Measurements from ENCODE around the gene MBD5.
"Not testable (repeated sequence)": the region's sequence is repeated elsewhere in the genome, so short reads cannot be mapped to it uniquely, and the experiment has no call there.

Gene MBD5

GRCh38 chr2:148021059-148021861, at the start of gene MBD5:
Gene MBD5 (plus strand): TSS chr2:148021091.
- peak; percentile 50 to 53 for DNase-seq

DNA sequence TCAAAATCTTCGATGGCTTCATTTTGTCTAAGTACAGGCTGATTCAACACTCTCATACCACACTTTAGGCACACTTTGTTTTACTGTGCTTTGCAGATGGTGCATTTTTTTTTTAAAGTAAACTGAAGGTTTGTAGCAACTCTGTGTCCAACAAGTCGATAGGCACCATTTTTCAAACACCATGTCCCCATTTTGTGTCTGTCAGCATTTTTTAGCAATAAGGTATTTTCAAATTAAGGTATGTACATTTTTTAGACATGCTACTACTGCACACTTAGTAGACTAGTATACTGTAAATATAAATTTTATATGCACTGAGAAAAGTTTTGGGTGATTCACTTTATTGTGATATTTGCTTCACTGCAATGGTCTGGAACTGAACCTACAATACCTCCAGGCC, 44.8 kb upstream of the MBD5 start:
- DNase-seq, result no peak

GRCh38 chr2:147977679-147978078, 43.2 kb upstream of the MBD5 start:
- DNase-seq, result no peak

DNA sequence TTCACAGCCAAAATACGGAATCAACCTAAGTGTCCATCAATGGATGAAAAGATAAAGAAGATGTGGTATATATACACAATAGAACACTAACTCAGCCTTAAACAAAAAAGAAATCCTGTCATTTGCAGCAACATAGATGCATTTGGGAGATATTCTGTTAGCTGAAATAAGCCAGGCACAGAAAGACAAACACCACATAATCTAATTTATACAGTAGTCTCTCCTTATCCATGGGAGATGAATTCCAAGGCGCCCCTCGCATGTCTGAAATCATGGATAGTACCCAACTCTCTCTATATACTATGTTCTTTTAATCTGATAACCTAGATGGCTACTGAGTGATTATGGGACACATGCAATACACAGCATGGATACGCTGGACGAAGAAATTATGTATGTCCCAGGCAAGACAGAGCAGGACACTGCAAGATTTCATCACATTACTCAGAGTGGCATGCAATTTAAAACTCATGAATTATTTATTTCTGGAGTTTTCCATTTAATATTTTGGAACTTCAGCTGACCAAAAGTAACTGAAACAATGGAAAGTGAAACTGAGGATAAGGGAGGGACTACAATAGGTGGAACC, 39.9 kb upstream of the MBD5 start:
- DNase-seq, result no peak

DNA sequence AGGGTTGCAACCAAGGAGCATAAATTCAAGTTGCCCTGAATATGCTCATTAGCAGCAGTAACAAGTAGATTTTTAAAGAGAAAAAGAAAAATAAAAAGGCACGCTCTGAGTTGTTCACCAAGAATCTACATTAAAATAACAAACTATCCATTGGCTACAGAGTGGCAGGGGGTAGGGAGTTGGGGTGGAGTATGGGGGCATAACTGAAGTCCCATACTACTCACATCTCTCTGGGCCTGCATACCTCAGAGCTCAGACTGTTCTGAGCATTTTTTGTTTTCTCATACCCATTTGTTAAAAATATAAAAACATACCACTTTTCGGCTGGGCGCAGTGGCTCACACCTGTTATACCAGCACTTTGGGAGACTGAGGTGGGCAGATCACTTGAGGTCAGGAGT, 31.8 kb upstream of the MBD5 start:
- DNase-seq, result no peak

- no peak for DNase-seq
These were observed 31.0 kb upstream of the MBD5 start for GRCh38 chr2:147989809-147990403.

DNA sequence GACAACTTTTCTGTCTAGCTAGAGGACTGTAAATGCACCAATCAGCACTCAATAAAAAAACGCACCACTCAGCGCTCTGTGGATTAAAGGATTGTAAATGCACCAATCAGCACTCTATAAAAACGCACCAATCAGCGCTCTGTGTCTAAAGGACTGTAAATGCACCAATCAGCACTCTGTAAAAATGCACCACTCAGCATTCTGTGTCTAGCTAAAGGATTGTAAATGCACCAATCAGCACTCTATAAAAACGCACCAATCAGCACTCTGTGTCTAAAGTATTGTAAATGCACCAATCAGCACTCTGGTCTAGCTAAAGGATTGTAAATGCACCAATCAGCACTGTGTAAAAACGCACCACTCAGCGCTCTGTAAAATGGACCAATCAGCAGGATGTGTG, 25.9 kb upstream of the MBD5 start:
- DNase-seq, result not testable (repeated sequence)

DNA sequence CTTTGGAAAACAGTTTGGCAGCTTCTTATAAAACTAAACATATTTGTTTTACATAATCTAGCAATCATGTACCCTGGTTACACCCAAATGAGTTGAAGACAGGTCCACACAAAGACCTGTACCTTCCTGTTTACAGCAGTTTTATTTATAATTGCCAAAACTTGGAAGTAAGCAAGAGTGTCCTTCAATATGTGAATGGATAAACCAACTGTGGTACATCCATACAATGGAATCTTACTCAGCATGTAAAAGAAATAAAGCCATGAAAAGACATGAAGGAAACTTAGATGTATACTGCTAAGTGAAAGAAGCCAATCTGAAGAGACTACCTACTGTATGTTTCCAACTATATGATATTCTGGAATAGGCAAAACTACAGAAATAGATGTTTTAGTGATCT, 24.1 kb upstream of the MBD5 start:
- no peak for DNase-seq

- DNase-seq, result no peak
These were observed 22.7 kb upstream of the MBD5 start for GRCh38 chr2:147998203-147998602.

DNA sequence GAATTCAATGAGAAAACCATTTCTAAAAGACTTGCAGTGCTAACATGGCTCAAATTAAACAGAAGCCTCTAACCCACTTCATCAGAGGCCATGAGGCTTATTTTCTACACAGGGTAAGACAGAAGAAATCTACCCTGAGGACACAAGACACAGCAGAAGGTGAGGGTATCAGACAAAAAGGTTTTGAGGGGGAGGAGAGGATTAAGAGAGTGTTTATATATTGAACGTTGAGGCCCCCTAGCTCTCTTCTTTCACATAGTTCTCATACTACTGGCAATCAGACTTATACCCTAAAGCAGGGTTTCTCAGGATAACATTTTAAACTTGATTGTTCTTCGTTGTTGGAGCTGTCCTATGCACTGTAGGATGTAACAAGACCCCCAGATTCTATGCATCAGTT, 21.8 kb upstream of the MBD5 start:
- no peak for DNase-seq

DNA sequence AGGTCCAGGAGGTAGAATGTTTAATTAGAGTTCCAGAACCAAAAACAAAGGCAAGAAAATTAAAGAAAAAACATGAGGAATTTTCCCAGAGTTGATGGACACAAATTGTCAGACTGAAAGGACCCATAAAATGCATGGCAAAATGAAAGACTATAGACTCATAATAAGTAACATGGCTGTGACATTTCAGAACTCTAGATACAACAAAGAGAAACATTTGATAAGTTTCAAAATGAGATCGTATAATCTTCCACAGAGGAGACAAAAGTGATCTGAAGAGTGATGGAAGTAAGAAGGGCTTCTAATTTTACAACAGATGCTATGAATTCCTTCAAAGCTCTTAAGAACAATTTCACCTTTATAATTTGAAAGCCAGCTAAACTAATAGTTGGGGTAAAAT, 20.8 kb upstream of the MBD5 start:
- DNase-seq, result no peak

- DNase-seq, result not testable (repeated sequence)
These were observed 18.5 kb upstream of the MBD5 start for GRCh38 chr2:148002420-148002819.

DNA sequence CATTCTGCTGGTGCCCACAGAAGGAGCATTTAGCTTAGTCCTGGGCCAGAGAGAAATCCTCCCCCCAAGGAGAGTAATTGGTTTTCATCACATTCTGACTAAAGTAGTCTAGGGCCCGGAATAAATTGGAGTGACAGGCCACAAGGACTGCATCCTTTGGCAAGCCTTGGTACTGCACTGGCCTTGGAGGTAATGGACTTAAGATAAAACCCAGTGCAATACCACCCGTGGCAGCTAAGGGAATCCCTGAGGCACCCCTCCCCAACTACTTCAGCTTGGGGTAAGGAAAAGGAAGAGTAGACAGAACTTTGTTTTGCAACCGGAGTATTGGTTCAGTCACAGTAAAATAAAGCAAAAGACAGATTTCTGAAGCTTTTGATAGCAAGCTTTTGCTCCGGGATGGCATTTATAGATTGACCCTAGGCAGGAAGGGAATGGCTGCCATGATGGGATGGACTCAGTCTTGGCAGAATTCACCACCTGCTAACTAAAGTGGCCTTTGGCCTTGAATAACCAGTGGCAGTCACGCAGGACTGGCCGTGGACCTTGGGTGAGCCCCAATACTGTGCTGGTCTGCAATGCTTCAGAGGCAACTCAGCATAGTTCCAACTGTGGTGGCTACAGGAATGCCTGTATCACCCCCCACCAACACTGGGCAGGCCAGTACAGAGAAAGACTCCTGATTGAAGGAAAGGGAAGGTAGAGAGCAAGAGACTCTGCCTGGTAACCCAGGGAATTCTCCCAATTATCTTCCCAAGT, 14.5 kb upstream of the MBD5 start:
- DNase-seq, result no peak

DNA sequence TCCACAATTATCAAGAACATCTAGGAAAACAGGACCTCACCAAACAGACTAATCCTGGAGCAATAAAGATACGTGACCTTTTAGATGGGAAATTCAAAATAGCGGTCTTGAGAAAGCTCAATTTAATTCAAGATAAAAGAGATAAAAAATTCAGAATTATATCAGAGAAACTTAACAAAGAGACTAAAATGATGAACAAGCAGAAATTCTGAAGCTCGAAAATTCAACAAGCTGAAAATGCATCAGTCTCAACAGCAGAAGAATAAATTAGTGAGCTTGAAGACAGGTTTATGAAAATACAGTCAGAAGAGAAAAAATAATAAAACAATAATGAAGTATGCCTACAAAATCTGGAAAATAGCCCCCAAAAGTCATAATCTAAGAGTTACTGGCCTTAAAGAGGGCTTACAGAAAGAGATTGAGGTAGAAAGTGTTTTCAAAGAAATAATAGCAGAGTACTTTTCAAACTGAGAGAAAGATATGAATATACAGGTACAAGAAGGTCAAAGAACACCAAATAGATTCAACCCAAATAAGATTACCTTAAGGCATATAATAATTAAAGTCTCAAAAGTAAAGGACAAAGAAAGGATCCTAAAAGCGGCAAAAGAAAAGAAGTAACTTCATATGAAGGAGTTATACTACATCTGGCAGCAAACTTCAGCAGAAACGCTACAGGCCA, 13.5 kb upstream of the MBD5 start:
- no peak for DNase-seq

- not testable (repeated sequence) for DNase-seq
These were observed 12.5 kb upstream of the MBD5 start for GRCh38 chr2:148008411-148008810.

DNA sequence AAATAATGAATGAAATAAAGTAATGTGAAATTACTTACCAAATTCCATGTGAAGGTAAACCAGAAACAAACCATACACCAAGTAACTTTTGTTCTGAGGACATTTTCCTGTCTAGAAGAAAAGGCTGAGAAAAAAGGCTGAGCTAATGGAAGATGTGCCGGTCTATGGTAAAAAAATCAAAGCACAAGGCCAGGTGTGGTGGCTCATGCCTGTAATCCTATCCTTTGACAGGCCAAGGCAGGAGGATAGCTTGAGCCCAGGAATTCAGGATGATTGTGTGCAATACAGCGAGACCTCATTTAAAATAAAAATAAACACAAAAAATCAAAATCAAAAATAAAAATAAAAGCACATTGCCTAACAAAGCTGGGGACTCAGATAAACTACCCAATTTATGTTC, 7.0 kb upstream of the MBD5 start:
- no peak for DNase-seq

GRCh38 chr2:148014616-148015015, 6.3 kb upstream of the MBD5 start:
- DNase-seq, result no peak

- peak; percentile 95 to 99 for DNase-seq
These were observed 506 bp upstream of the MBD5 start, which contains the start of gene ORC4 for GRCh38 chr2:148020111-148021058. Gene ORC4 (minus strand): TSS chr2:148020737. CDS start chr2:147975958, 44,779 bp downstream.

DNA sequence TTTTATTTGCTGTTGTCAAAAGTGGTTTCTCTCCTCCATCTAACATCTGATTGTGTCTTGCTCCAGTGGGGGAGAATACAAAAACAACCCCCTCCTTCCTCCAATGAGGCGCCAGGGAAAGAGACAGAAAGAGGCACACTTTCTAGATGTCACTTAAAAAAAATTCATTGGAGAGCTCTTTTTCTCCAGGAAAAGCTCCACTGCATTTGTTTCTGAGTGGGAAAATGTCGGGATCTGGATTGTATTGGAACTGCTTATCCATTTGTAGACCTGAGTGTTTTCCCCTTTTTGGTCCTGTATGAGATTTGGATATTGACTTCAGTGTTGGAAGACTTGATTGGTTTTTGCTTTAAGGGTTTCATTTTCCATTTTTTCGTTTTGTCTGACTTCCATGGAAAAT, 995 bp downstream of the MBD5 start:
- DNase-seq, result no peak

GRCh38 chr2:148022351-148022750, 1.5 kb downstream of the MBD5 start:
- no peak for DNase-seq

GRCh38 chr2:148022882-148023281, 2.0 kb downstream of the MBD5 start:
- no peak for DNase-seq

DNA sequence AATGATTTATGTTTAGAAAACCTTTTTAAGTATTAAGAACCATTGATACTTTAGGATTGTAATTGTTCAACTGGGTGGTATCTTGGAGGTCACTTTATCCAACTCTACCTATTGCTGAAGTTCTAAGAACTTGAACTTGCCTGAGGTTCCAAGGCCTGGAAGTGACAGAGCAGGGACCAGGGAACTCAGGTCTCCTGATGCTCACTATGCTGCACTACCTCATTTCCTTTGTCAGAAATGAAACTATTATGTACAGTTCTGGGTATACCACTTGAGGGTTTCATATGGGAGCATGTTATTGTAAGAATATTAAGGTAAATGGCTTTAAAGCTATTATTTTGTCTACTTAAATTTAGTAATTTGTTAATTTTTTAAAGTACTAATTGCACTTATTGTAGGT, 3.0 kb downstream of the MBD5 start:
- no peak for DNase-seq

Measured in stimulated activated CD4-positive, alpha-beta T cell treated with anti-CD3 and anti-CD28 coated beads, Interleukin-4, amount 100 ng/mL, for 4 hours (primary cell).